HG02981 (cell line): Measurements from ENCODE around the gene CRNKL1.

Source experiments
- ATAC-seq: cut with Tn5 transposase; IDR thresholded peaks from one replicate; pipeline ENCODE4 v1.9.1; 2021; ENCODE audit warnings: mild to moderate bottlenecking, moderate library complexity; ENCODE audit not compliant: unreplicated experiment

CRNKL1 gene

GRCh38 chr20:19986419-19986818, 65.8 kb downstream of the CRNKL1 start:
- ATAC-seq = no peak
